GM10847 (cell line): Measurements from ENCODE around the gene MRPL58.

ENCODE experiments used
- POLR2A ChIP-seq: IDR thresholded peaks from 2 replicates; pipeline ENCODE4 v1.6.1; 2011; ENCODE audit not compliant: insufficient read length; ENCODE audit errors: extremely low read depth

MRPL58 gene

GRCh38 chr17:75012346-75013091 lies at the start of gene MRPL58:
Gene MRPL58 (plus strand): TSS chr17:75012670. CDS start chr17:75012687, 17 bp downstream.
- peak; percentile 74 for TF ChIP-seq POLR2A

- TF ChIP-seq POLR2A = no peak
Observed at GRCh38 chr17:74963656-74964055, 48.8 kb upstream of the MRPL58 start.

- TF ChIP-seq POLR2A = no peak
Observed at GRCh38 chr17:74964246-74964761, 48.2 kb upstream of the MRPL58 start.

GRCh38 chr17:74964988-74965622 lies 47.4 kb upstream of the MRPL58 start:
- no peak for TF ChIP-seq POLR2A

GRCh38 chr17:74968361-74968780 lies 44.1 kb upstream of the MRPL58 start:
- TF ChIP-seq POLR2A = no peak

- no peak for TF ChIP-seq POLR2A
Observed at GRCh38 chr17:74970395-74970794, 42.1 kb upstream of the MRPL58 start.

GRCh38 chr17:74971069-74971841 lies 41.2 kb upstream of the MRPL58 start:
- no peak for TF ChIP-seq POLR2A

- TF ChIP-seq POLR2A = no peak
Observed at GRCh38 chr17:74971842-74972106, 40.7 kb upstream of the MRPL58 start.

- no peak for TF ChIP-seq POLR2A
Observed at GRCh38 chr17:74972107-74972972, 40.1 kb upstream of the MRPL58 start, which contains the start of gene HID1. Gene HID1 (minus strand): TSS chr17:74972759. CDS start chr17:74972656, 103 bp downstream.

- TF ChIP-seq POLR2A = no peak
Observed at GRCh38 chr17:74972973-74973328, 39.5 kb upstream of the MRPL58 start.

GRCh38 chr17:74975943-74976342 lies 36.5 kb upstream of the MRPL58 start:
- no peak for TF ChIP-seq POLR2A

GRCh38 chr17:74977802-74978201 lies 34.7 kb upstream of the MRPL58 start:
- TF ChIP-seq POLR2A = no peak

- TF ChIP-seq POLR2A = no peak
Observed at GRCh38 chr17:74978240-74978639, 34.2 kb upstream of the MRPL58 start.

- no peak for TF ChIP-seq POLR2A
Observed at GRCh38 chr17:74979408-74980146, 32.9 kb upstream of the MRPL58 start.

- TF ChIP-seq POLR2A = no peak
Observed at GRCh38 chr17:74981318-74981978, 31.0 kb upstream of the MRPL58 start.
